ENCODE measurements around the gene PLEK2.
"Not testable (repeated sequence)": the region's sequence is repeated elsewhere in the genome, so short reads cannot be mapped to it uniquely, and the experiment has no call there.

Gene PLEK2

DNA sequence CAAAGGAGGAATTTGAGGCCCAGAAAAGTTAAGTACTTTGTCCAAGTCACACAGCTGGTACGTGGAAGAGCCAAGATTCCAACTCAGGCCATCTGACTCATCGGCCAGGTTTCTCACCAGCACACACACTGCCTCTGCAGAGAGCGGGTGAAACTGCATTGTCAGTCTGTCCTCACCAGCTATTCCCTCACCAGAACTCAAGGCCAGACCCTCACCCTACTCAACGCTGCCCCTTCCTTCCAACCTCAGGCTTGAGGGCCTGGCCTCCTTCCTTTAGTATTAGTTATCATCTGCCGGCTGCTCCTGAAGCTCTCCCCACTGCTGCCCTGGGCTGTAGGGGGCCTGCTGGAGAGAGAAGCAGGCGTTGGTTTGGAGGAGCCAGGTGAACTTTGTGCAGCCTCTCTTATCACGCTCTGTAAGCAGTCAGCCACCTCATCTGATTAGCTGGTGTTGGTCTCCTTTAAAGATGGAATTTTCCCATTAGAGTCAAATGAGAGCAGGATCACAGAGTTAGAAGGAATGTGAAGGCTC lies 16.6 kb upstream of the PLEK2 start:
- DNase-seq (ENCODE audit: low read depth) = no peak

GRCh38 chr14:67426983-67427606 lies 15.1 kb upstream of the PLEK2 start:
- peak; percentile 28 for DNase-seq (ENCODE audit: low read depth)

DNA sequence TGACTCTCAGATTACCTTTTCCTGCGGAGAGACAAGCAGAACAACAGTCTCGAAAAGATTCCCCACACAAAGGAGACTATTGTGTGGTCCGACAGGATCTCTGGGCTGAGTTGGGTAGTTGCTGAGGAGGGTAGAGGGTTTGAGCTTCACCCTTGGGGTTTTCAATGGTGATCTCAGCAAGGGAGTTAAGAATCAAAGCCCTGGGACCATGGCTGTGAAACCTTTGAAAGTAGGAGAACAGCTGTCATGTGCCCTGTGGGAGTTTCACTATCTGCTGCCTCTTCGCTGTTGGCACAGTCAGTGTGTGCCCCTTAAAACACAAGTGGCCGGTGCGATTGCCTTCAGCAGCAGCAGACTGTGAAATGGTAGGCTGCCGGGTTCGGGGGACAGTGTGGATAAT lies 14.2 kb upstream of the PLEK2 start:
- no peak for DNase-seq (ENCODE audit: low read depth)

- DNase-seq (ENCODE audit: low read depth) = no peak
Observed at GRCh38 chr14:67425608-67426007, 13.6 kb upstream of the PLEK2 start.

GRCh38 chr14:67424539-67424938 lies 12.6 kb upstream of the PLEK2 start:
- DNase-seq (ENCODE audit: low read depth) = no peak

DNA sequence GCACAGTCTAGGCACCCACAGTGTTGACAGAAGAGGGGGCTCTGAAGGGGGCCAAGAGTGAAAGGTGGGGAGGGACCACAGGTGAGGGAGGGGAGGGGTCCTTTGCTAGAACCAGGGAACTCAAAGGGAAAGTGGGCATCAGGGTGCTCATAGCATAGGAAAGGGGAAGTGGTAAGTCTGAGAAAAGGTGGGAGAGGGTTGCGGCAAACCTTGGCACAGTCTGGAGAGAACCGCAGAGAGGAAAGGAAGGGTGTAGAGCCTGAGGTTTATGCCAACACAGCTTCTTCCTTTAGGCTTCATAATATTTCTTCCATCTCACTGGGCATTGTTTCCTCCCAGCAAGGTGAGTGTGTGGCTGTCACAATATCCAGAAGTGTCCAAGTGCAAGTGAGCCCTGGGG lies 11.5 kb upstream of the PLEK2 start:
- DNase-seq (ENCODE audit: low read depth) = no peak

DNA sequence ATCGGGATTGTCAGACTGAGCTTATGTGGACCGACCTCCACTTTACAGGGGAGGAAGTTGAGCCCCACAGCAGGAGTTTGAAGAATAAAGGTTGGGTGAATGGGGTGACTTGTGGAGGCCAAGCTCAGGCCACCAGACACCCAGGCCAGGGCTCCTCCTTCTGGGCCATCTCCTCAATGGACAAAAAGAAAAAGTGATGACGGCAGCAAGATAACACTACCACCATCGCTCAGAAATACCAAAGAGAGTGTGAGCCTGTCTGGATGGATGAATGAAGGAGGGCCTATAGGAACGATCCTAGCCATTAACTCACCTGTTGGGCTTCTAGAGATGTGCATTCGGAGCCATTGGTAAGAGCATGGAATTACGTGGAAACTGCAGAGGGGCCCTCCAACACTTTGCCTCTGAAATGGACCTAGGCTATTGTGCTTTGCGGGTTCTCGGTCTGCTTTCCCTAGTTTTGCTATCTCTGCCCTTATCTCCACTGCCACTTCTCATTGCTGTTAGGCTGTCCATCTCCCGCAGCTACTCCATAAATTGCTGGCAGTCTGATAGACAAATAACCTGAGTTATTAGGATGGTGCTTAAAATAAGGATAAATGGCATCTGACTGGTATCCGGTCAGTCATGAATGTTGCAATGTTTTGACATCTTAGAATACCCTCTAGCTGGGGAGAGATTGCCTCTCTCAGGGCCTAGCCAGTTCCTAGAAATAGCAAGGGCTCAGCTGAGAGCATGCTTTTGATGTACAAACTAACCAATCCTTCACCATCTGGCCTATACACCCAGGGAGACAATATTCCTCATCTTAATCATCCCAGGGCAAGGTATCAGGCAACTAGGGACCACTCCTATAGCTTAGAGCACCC lies 9.6 kb upstream of the PLEK2 start:
- no peak for DNase-seq (ENCODE audit: low read depth)

GRCh38 chr14:67420102-67420739 lies 8.3 kb upstream of the PLEK2 start:
- DNase-seq (ENCODE audit: low read depth) = no peak

DNA sequence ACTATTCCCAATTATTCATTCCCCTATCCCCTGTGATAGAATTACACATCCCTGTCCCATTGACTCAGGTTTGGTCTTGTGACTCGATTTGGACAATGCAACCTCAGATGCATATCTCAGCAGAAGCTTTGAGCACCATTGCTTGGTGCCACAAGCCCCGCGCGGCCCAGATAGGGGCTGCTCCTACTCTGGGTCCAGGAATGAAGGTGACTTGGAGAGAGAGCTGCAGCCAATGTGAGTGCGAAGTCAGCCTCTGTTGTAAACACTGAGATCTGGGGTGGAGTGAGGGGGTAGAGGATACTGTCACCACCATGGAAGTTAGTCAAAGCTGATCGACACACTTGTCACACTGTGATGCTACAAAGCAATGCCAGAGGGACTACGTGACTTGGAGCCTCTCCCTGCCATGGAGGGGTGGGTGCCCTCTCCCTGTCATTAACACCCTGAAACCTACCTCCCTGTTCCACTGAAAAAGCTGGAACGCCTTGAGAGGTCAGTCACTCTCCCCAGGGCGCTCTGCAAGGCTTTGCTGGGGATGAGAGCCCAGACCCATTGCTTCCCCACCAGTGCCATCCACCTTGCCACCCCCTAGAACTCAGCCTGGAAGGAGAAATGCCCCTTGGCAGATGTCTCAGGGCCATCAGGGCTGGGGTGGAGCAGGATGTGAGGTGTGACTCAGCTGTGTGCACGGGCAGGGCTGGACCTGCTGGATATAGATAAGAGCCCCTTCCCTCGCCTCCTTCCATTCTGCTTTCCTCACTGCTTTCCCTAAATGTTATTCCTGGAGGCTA lies 6.6 kb upstream of the PLEK2 start:
- DNase-seq (ENCODE audit: low read depth) = no peak

GRCh38 chr14:67417633-67418032 lies 5.7 kb upstream of the PLEK2 start:
- DNase-seq (ENCODE audit: low read depth) = no peak

DNA sequence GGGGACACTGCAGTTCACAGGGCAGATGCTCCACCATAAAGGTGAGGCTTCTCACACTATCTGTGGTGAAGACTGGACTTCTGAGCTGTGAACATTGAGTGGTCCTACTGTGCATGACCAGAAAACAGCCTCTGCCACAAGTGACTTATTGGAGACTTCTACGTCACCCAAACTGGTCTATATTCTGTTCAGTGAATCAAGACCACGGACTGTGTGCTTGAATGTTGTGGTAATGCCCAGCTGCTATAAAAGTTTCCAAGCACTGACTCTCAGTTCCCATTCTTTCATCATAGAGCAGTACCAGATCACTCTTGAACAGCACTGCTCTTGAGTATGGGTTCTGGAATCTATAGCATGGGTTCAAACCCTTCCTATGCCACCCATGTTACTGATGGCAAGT lies 4.8 kb upstream of the PLEK2 start:
- DNase-seq (ENCODE audit: low read depth) = no peak

DNA sequence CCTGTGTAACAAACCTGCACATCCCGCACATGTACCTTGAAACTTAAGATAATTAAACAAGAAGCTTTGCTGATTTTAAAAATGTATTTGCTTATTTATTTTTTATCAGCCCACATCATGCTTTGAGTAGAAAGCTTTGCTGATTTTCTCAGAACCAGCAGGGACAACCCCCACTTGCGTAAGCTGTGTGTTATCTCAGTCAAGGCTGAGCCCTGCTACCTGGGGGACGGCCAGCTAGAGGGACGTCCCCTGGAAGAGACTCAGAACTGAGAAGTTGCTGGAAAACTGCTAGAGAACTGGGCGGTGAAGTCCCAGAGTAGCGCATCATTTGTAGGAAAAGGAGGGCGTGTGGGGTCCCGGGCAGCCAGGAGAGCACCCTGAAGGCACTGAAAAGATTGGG lies 4.1 kb upstream of the PLEK2 start:
- DNase-seq (ENCODE audit: low read depth) = no peak

DNA sequence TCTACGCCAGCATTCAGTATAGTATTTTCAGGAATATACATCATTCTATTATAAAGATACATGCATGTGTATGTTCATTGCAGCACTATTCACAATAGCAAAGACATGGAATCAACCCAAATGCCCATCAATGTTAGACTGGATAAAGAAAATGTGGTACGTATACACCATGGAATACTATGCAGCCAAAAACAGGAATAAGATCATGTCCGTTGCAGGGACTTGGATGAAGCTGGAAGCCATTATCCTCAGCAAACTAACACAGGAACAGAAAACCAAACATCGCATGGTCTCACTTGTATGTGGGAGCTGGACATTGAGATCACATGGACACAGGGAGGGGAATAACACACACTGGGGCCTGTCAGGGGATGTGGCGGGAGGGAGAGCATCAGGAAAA lies 3.6 kb upstream of the PLEK2 start:
- not testable (repeated sequence) for DNase-seq (ENCODE audit: low read depth)

GRCh38 chr14:67413806-67414769 lies 2.1 kb upstream of the PLEK2 start:
- peak; percentile 74 for DNase-seq (ENCODE audit: low read depth)

- no peak for DNase-seq (ENCODE audit: low read depth)
Observed at GRCh38 chr14:67411370-67411769, 595 bp downstream of the PLEK2 start.

DNA sequence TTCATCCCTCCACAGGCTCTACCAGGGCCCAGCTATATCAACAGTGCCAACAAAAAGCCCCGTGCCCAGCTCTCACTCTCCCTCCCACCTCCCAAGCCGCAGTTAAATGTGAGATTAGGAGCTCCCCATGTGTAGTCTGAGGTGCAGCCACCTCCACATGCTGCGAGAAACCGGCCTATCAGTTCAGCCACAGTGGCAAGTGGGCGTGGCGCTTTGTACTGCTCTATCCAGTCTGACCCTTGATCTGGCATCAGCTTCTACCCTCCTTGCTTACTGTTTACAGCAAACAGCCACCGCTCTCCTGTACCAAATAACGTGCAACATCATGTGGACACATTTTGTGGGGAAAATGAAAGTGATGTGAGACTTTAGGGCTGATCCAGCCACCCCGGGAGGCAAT lies 1.7 kb downstream of the PLEK2 start:
- no peak for DNase-seq (ENCODE audit: low read depth)

DNA sequence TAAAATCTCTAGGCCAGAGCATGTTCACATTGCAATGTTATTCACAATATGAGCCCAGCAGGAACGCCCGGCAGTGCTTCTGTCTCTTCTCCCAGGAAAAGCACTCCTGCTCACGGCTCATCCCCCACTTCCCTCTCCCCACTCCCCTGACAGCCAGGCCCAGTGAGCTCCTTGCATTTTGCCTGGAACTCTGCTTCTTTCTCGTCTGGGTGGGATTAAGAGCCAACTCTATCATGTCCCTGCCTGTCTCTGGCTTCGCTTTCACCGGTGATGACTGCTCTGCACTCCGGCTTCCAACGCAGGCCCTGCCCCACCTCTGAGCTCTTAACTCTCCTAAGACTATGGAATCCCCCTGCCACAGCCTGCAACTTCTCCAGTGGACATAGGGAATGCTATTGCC lies 2.5 kb downstream of the PLEK2 start:
- DNase-seq (ENCODE audit: low read depth) = no peak

DNA sequence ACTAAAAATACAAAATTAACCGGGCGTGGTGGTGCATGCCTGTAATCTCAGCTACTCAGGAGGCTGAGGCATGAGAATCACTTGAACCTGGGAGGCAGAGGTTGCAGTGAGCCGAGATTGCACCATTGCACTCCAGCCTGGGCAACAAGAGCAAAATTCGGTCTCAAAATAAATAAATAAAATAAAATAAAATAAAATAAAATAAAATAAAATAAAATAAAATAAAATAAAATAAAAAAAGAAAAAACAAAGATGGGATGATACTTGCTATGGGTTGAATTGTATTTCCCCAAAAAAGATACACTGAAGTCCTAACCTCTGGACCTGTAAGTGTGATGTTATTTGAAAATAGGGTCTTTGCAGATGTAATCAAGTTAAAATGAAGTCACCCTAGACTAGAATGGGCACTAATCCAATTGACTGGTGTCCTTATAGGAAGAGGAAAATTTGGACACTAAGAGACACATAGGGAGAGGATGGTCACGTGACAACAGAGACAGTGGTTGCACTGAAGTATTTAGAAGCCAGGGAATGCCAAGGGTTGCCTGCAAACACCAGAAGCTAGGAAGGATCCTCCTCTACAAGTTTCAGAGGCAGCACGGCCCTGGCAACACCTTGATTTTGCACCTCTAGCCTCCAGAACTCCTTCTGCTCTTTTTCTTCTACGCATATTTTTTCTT lies 3.7 kb downstream of the PLEK2 start:
- DNase-seq (ENCODE audit: low read depth) = not testable (repeated sequence)

DNA sequence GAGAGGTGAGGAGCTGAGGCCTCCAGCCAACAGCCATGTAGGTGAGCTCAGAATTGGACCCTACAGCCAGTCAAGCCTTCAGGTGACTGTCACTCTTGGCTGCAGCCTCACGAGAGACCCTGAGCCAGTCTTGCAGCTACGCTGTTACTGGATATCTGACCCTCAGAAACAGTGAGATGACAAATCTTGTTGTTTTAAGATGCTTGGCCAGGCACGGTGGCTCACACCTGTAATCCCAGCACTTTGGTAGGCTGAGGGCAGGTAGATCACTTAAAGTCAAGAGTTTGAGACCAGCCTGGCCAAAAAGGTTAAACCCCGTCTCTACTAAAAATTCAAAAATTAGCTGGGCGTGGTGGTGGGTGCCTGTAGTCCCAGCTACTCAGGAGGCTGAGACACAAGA lies 6.2 kb downstream of the PLEK2 start:
- no peak for DNase-seq (ENCODE audit: low read depth)

GRCh38 chr14:67400434-67400833 lies 11.5 kb downstream of the PLEK2 start:
- DNase-seq (ENCODE audit: low read depth) = no peak
